Muscle of arm (tissue), 14 donors: ENCODE data around the gene HLA-DMB. TPM values are rescaled to one million over a fixed set of nuclear protein-coding genes. Genes with fewer than 3 reads are reported as not detected.

Source experiments
- DNase-seq: peaks from one replicate; pipeline ENCODE4 v3.0.0-alpha.2; 2013
- long read RNA-seq, 11 donors: transcript quantifications; one replicate each; lab custom pipeline, GENCODE V29; 2026
- polyA plus RNA-seq, 12 donors: library from polyadenylated mRNA; unstranded; fragments of 120-200 nt; gene quantifications; one replicate each; pipeline ENCODE4 v1.2.1, GENCODE V29; 2013; ENCODE audit not compliant: insufficient read length in 12 of 12

Gene HLA-DMB
- 10 to 100 TPM in 1 of 12 donors, 1 to 10 TPM in 10, not detected in 1; 3.0 to 15.7 (median 3.8) TPM for polyA plus RNA-seq
- long read RNA-seq, donor 1, full-length matches to known transcripts: 13 of 37 reads
- long read RNA-seq, donor 1, partial matches to known transcripts: 24 of 37 reads
- long read RNA-seq, donor 1, other reads (novel, unspliced or antisense): 0 of 37 reads
- long read RNA-seq, donor 2, partial matches to known transcripts: 0 of 4 reads
- long read RNA-seq, donor 2, other reads (novel, unspliced or antisense): 0 of 4 reads
- long read RNA-seq, donor 3, full-length matches to known transcripts: 4 of 4 reads
- long read RNA-seq, donor 3, partial matches to known transcripts: 0 of 4 reads
- long read RNA-seq, donor 3, other reads (novel, unspliced or antisense): 0 of 4 reads
- long read RNA-seq, donor 4, partial matches to known transcripts: 0 of 2 reads
- long read RNA-seq, donor 4, other reads (novel, unspliced or antisense): 0 of 2 reads
- long read RNA-seq, donor 5, full-length matches to known transcripts: 4 of 4 reads
- long read RNA-seq, donor 5, partial matches to known transcripts: 0 of 4 reads
- long read RNA-seq, donor 5, other reads (novel, unspliced or antisense): 0 of 4 reads
- long read RNA-seq, donor 6: 0 reads
- long read RNA-seq, donor 7: 0 reads
- long read RNA-seq, donor 8, full-length matches to known transcripts: 4 of 16 reads
- long read RNA-seq, donor 8, partial matches to known transcripts: 12 of 16 reads
- long read RNA-seq, donor 8, other reads (novel, unspliced or antisense): 0 of 16 reads
- long read RNA-seq, donor 9, full-length matches to known transcripts: 3 of 3 reads
- long read RNA-seq, donor 9, partial matches to known transcripts: 0 of 3 reads
- long read RNA-seq, donor 9, other reads (novel, unspliced or antisense): 0 of 3 reads
- long read RNA-seq, donor 10, full-length matches to known transcripts: 3 of 10 reads
- long read RNA-seq, donor 10, partial matches to known transcripts: 7 of 10 reads
- long read RNA-seq, donor 10, other reads (novel, unspliced or antisense): 0 of 10 reads
- long read RNA-seq, donor 11, full-length matches to known transcripts: 6 of 13 reads
- long read RNA-seq, donor 11, partial matches to known transcripts: 7 of 13 reads
- long read RNA-seq, donor 11, other reads (novel, unspliced or antisense): 0 of 13 reads

DNA sequence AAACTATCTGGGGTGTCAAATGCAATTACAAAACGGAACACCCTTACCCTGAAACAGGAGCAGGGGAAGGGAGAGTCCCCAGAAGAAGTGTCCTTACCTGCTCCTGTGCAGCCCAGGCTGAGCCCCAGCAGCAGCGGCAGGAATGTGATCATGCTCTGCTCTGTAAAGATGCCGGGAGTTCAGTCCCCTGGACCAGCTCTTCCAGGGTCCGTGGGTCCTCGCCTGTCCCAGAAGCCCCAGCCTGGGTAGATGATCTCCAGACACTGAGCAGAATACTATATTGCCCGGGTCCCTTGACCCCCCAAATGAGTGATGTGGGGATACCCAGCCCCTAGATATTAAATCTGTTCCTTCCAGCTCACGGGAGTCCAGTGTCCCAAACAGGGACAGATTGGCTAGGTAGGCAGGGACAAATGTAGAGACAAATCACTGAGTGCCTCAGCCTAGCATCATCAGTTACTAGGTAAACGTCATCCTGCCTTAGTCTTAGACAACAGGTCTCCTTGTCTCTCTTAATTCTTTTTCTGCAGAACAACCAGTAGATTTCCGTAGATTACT is at the start of gene HLA-DMB:
Gene HLA-DMB, minus strand, starts transcription at position 373 of the 558 bp plus-strand sequence. Its CDS starts 221 bp downstream, at position 152.
- DNase-seq: peak; percentile 76

GRCh38 chr6:32989368-32989767 is 48.5 kb upstream of the HLA-DMB start:
- no peak for DNase-seq

GRCh38 chr6:32984622-32985389 is 44.0 kb upstream of the HLA-DMB start:
- peak; percentile 85 for DNase-seq

GRCh38 chr6:32983964-32984621 is 43.3 kb upstream of the HLA-DMB start:
- DNase-seq: no peak

GRCh38 chr6:32983493-32983848 is 42.6 kb upstream of the HLA-DMB start:
- no peak for DNase-seq

DNA sequence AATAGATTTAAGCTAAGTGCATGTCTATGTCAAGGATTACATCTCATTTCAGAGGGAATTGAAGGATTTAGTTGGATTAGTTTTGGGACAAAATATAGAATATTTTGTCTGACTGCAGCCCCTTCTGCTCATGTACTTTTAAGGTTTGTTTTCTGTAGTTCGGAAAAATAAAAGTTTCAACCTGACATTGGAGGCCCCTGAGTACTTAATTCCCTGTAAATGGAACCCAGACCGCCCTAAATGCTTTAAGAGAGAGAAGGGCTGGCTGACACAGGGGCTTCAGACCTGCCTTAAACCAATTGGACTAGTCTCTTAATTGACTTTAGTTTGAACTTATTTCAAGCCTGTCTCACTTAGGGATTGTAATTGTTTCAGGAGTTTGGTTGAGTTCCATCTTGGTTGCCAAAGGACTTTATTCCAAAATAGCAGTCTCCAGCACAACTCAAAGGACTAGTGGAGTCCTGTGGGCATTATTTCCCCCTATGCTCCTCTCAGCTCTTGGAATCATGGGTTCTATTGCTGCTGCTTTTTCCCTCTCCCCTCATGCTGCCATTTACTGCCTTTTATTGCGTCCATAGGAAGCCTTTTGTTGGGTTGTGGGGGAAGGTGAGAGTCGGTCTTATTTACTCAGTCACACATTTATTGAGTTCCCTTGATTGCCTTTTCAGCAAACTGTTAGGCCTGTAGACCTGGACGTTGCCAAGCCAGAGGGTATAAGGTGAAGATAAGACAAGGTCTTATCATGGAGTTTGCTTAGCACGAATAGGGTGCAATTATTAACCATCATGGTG is 42.1 kb upstream of the HLA-DMB start:
- DNase-seq: no peak

GRCh38 chr6:32982084-32982701 is 41.4 kb upstream of the HLA-DMB start:
- no peak for DNase-seq

GRCh38 chr6:32980488-32981038 is 39.7 kb upstream of the HLA-DMB start:
- no peak for DNase-seq

- no peak for DNase-seq
These were observed 39.1 kb upstream of the HLA-DMB start for GRCh38 chr6:32979720-32980487.

- DNase-seq: no peak
These were observed 37.1 kb upstream of the HLA-DMB start for GRCh38 chr6:32977953-32978324.

DNA sequence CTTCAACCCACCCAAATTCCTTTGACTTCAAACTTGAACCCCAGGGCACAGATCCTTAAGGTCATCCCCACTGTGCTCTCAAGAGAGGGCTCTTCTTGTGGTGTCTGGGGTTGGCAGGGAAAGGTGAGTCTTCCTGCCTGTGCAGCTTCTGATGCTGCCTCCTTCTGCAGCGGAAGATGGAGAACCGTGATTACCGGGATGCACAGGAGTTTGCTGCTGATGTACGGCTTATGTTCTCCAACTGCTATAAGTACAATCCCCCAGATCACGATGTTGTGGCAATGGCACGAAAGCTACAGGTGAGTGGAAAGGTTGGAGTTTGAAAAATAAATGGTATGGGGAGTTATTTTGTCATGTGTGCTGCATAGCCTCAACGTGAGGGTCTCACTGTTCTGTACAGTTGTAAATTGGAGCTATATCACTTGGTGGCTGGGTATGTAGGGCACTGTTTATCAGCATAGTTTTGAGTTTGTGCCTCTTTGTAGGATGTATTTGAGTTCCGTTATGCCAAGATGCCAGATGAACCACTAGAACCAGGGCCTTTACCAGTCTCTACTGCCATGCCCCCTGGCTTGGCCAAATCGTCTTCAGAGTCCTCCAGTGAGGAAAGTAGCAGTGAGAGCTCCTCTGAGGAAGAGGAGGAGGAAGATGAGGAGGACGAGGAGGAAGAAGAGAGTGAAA is 36.6 kb upstream of the HLA-DMB start:
- DNase-seq: no peak

DNA sequence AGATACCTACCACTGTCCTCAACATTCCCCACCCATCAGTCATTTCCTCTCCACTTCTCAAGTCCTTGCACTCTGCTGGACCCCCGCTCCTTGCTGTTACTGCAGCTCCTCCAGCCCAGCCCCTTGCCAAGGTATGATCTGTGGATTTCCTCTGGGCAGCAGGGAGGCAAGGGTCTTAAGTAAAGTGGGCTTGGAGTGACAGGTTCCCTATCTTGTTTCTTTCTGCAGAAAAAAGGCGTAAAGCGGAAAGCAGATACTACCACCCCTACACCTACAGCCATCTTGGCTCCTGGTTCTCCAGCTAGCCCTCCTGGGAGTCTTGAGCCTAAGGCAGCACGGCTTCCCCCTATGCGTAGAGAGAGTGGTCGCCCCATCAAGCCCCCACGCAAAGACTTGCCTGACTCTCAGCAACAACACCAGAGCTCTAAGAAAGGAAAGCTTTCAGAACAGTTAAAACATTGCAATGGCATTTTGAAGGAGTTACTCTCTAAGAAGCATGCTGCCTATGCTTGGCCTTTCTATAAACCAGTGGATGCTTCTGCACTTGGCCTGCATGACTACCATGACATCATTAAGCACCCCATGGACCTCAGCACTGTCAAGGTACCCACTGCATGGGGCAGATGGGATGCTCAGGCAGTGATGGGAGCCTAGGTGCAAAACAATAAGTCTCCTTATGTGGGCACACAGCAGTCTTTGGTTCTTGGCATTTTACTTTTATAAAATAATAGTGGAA is 35.7 kb upstream of the HLA-DMB start:
- no peak for DNase-seq

- DNase-seq: no peak
These were observed 35.1 kb upstream of the HLA-DMB start for GRCh38 chr6:32975886-32976285.

DNA sequence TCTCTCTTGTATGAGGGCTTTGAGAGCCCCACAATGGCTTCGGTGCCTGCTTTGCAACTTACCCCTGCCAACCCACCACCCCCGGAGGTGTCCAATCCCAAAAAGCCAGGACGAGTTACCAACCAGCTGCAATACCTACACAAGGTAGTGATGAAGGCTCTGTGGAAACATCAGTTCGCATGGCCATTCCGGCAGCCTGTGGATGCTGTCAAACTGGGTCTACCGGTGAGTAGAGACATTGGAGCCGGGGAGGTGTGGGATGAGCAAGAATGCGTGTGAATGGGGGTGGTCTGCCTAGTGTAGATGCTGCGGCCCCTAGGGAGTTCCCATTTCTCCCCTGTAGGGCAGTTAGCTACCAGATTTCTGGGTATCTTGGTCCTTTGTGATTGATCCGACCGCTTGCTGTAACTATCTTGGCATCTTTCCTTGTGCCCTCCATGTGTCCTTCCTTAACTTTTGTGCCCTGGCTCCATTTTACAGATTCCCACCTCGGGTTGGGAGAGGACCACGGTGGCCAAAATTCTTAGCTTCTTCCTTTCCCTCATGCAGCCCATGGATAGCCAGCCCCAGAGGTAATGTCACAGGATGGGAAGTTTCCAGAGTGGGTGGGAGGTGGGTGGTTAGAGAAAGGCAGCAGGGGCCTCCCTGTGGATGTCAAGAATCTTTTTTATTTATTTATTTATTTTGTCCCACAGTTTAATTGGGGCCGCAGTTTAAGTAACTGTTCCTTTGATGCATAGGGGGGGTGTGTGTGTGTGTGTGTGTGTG is 33.9 kb upstream of the HLA-DMB start:
- DNase-seq: no peak

DNA sequence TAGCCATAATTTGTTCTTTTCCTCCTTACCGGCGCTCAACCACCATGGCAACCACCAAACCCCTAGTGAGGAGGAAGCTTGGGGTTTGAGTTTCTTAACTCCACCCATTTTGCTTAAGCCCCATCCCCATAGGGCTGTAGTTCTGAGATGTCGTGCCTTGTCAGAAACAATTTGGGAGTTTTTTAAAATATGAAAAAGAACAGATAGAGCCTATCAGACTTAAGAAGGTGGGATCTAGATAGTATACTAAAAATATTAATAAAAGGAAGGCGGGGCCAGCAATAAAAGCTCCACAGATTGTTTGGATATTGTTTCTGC is 33.1 kb upstream of the HLA-DMB start:
- no peak for DNase-seq
